SU-DHL-6 (cell line): ENCODE results near the gene TSHZ2.

ENCODE experiments used
- H2AFZ ChIP-seq: fragments of 200-600 bp; sonication (generic); 2 replicates; pipeline ENCODE4 v1.6.1; 2014; ENCODE audit warnings: low read depth, mild to moderate bottlenecking, moderate library complexity, mixed read lengths, antibody characterized with exemption, low read length; ENCODE audit not compliant: severe bottlenecking
- H3F3A ChIP-seq: fragments of 200-600 bp; shearing (Covaris generic); 2 replicates; pipeline ENCODE4 v1.6.0; 2016; ENCODE audit warnings: antibody characterized with exemption, mild to moderate bottlenecking; ENCODE audit not compliant: insufficient read depth
- H3K27ac ChIP-seq: fragments of 200-600 bp; sonication (generic); 2 replicates; pipeline ENCODE4 v1.5.1; 2016; ENCODE audit warnings: low read depth, mild to moderate bottlenecking, low read length, moderate library complexity, mixed read lengths
- H3K27me3 ChIP-seq: fragments of 200-600 bp; sonication (generic), shearing (Covaris generic); 2 replicates; pipeline ENCODE4 v1.6.0; 2014; ENCODE audit warnings: mild to moderate bottlenecking, low read length
- H3K36me3 ChIP-seq: fragments of 200-600 bp; sonication (generic); 2 replicates; pipeline ENCODE4 v1.6.1; 2014; ENCODE audit warnings: mild to moderate bottlenecking, low read length, mixed read lengths
- H3K4me2 ChIP-seq: fragments of 300-600, 200-600 bp; shearing (Covaris generic), sonication (generic); 2 replicates; pipeline ENCODE4 v1.6.0; 2014; ENCODE audit warnings: low read length, low read depth, mild to moderate bottlenecking; ENCODE audit not compliant: poor library complexity, severe bottlenecking
- H3K4me3 ChIP-seq: fragments of 200-600 bp; sonication (generic); 2 replicates; pipeline ENCODE4 v1.5.1; 2014; ENCODE audit warnings: antibody characterized with exemption, low read length, mild to moderate bottlenecking, mixed read lengths; ENCODE audit not compliant: insufficient read depth, poor library complexity, severe bottlenecking
- H3K79me2 ChIP-seq: fragments of 200-600 bp; sonication (generic); 2 replicates; pipeline ENCODE4 v1.6.1; 2014; ENCODE audit warnings: mild to moderate bottlenecking, low read length, moderate library complexity; ENCODE audit not compliant: insufficient read depth
- H3K9ac ChIP-seq: fragments of 200-600 bp; sonication (generic); 2 replicates; pipeline ENCODE4 v1.7.0; 2014; ENCODE audit warnings: mild to moderate bottlenecking, low read length
- H3K9me2 ChIP-seq: fragments of 200-600 bp; sonication (generic); replicated peaks from 2 replicates; pipeline ENCODE4 v1.6.1; 2014; ENCODE audit warnings: low read length; ENCODE audit not compliant: insufficient read depth
- H3K9me3 ChIP-seq: fragments of 200-600 bp; sonication (generic); 2 replicates; pipeline ENCODE4 v1.6.1; 2014; ENCODE audit warnings: low read length, mixed read lengths; ENCODE audit not compliant: insufficient read depth
- H4K20me1 ChIP-seq: fragments of 200-600 bp; sonication (generic); 2 replicates; pipeline ENCODE4 v1.6.1; 2014; ENCODE audit warnings: low read depth, mild to moderate bottlenecking, antibody characterized with exemption, low read length, moderate library complexity, mixed read lengths
- CTCF ChIP-seq: fragments of 200-600 bp; sonication (generic); IDR thresholded peaks from one replicate; pipeline ENCODE4 v1.5.1; 2017; ENCODE audit warnings: antibody characterized with exemption, mild to moderate bottlenecking, low read length, moderate library complexity; ENCODE audit not compliant: insufficient read depth, poor library complexity, severe bottlenecking
- EZH2phosphoT487 ChIP-seq: fragments of 200-600 bp; sonication (generic), shearing (Covaris generic); conservative IDR thresholded peaks from 2 replicates; pipeline ENCODE4 v1.6.1; 2018; ENCODE audit warnings: mild to moderate bottlenecking, antibody characterized with exemption, low read length, moderate library complexity, mixed read lengths

TSHZ2 gene

GRCh38 chr20:53421343-53421742 is 449.2 kb downstream of the TSHZ2 start:
- Histone ChIP-seq H4K20me1 (no peaks in the 10 kb centered on the region), H3K9me3 (no peaks in the 10 kb centered on the region), H3K4me2 (no peak overlapping the region), H3K9ac (no peak overlapping the region), H3K27ac (no peak overlapping the region), H3K79me2 (no peaks in the 10 kb centered on the region), H3K4me3 (no peak overlapping the region), H3K27me3 (no peaks in the 10 kb centered on the region), H2AFZ (no peak overlapping the region), H3K36me3 (no peaks in the 10 kb centered on the region), H3F3A (no peaks in the 10 kb centered on the region), H3K9me2 (no peaks in the 10 kb centered on the region)
- TF ChIP-seq CTCF (no peak), EZH2phosphoT487 (no peak)

- no peaks in the 10 kb centered on the region for H3K79me2 ChIP-seq
- TF ChIP-seq EZH2phosphoT487, result no peak
- TF ChIP-seq CTCF, result no peak
- H3K4me2 ChIP-seq, result no peak overlapping the region
- no peaks in the 10 kb centered on the region for H3K9me3 ChIP-seq
- H3K36me3 ChIP-seq, result no peaks in the 10 kb centered on the region
- no peak overlapping the region for H3K27ac ChIP-seq
- no peaks in the 10 kb centered on the region for H4K20me1 ChIP-seq
- no peaks in the 10 kb centered on the region for H3F3A ChIP-seq
- no peak overlapping the region for H3K9ac ChIP-seq
- H2AFZ ChIP-seq, result no peak overlapping the region
- no peaks in the 10 kb centered on the region for H3K9me2 ChIP-seq
- no peak overlapping the region for H3K4me3 ChIP-seq
- H3K27me3 ChIP-seq, result no peaks in the 10 kb centered on the region
Measured at GRCh38 chr20:53422039-53422438, 449.9 kb downstream of the TSHZ2 start.

GRCh38 chr20:53423587-53424146 is 451.5 kb downstream of the TSHZ2 start:
- Histone ChIP-seq H3K9ac (no peak overlapping the region), H3K9me3 (no peaks in the 10 kb centered on the region), H3K36me3 (no peaks in the 10 kb centered on the region), H3K27me3 (no peaks in the 10 kb centered on the region), H3K79me2 (no peaks in the 10 kb centered on the region), H2AFZ (no peak overlapping the region), H3K4me3 (no peak overlapping the region), H3K9me2 (no peaks in the 10 kb centered on the region), H3K27ac (no peak overlapping the region), H4K20me1 (no peaks in the 10 kb centered on the region), H3K4me2 (no peak overlapping the region), H3F3A (no peaks in the 10 kb centered on the region)
- TF ChIP-seq CTCF, result no peak
- no peak for TF ChIP-seq EZH2phosphoT487

GRCh38 chr20:53425481-53425880 is 453.3 kb downstream of the TSHZ2 start:
- Histone ChIP-seq H3K36me3 (no peaks in the 10 kb centered on the region), H3K27me3 (no peaks in the 10 kb centered on the region), H3F3A (no peaks in the 10 kb centered on the region), H3K4me2 (no peak overlapping the region), H3K9ac (no peak overlapping the region), H3K79me2 (no peaks in the 10 kb centered on the region), H3K27ac (no peak overlapping the region), H3K9me3 (no peaks in the 10 kb centered on the region), H3K9me2 (no peaks in the 10 kb centered on the region), H2AFZ (no peak overlapping the region), H4K20me1 (no peaks in the 10 kb centered on the region), H3K4me3 (no peak overlapping the region)
- TF ChIP-seq CTCF (no peak), EZH2phosphoT487 (no peak)
